ENCODE results near the gene CISD2. TPM values are rescaled to one million over a fixed set of nuclear protein-coding genes. Genes with fewer than 3 reads are reported as not detected.

The CISD2 gene
- total RNA-seq, 6 experiments from 2014 or later = 29.7 to 38.8 (median 34.4) TPM

DNA sequence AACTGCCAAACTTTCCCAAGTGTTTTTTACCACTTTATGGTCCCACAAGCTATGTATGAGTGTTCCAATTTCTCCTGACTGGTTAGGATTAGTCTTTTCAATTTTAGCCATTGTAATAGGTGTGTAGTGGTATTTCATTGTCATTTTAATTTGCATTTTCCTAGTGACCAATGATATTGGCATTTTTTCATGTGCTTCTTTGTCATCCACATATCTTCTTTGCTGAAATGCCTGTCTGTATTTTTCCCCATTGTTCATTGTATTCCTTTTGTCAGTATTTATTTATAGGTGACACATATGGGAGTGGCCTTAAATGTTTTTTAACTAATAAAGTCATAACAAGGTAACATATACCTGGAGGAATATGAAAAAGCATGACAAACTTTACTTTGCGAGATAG, 32.2 kb upstream of the CISD2 start:
- Mint-ChIP-seq H3K27ac (no peak overlapping the region), H3K36me3 (ENCODE audit: low read depth) (no peaks in the 10 kb centered on the region), H3K27me3 (ENCODE audit: insufficient read depth) (no peaks in the 10 kb centered on the region), H3K4me1 (ENCODE audit: low read depth) (peaks cover 14% of the 10 kb centered on the region), H3K4me3 (no peak overlapping the region), H3K9me3 (no peaks in the 10 kb centered on the region)
- no peak for DNase-seq
- TF ChIP-seq, protein P1, sequence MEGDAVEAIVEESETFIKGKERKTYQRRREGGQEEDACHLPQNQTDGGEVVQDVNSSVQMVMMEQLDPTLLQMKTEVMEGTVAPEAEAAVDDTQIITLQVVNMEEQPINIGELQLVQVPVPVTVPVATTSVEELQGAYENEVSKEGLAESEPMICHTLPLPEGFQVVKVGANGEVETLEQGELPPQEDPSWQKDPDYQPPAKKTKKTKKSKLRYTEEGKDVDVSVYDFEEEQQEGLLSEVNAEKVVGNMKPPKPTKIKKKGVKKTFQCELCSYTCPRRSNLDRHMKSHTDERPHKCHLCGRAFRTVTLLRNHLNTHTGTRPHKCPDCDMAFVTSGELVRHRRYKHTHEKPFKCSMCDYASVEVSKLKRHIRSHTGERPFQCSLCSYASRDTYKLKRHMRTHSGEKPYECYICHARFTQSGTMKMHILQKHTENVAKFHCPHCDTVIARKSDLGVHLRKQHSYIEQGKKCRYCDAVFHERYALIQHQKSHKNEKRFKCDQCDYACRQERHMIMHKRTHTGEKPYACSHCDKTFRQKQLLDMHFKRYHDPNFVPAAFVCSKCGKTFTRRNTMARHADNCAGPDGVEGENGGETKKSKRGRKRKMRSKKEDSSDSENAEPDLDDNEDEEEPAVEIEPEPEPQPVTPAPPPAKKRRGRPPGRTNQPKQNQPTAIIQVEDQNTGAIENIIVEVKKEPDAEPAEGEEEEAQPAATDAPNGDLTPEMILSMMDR (IDR thresholded peaks at IDR 0.05) = no peak

DNA sequence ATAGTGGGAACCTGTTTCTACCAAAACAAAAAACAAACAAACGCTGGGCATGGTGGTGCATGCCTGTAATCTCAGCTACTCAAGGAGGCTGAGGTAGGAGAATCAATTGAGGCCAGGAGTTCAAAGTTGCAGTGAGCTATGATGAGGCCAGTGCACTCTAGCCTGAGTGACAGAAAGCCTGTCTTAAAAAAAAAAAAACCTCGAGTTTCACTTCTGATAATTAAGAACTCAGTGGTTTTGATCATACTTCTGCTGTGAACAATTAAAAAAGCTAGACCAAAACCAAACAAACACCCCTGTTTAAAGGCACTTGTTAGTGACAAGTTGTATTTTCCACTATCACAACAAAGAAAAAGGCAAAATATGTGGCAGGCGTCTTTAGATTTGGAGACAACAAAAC, 26.4 kb upstream of the CISD2 start:
- Mint-ChIP-seq H3K27me3 (ENCODE audit: insufficient read depth) (no peaks in the 10 kb centered on the region), H3K4me3 (no peak overlapping the region), H3K27ac (no peak overlapping the region), H3K4me1 (ENCODE audit: low read depth) (peaks cover 15% of the 10 kb centered on the region), H3K36me3 (ENCODE audit: low read depth) (no peaks in the 10 kb centered on the region), H3K9me3 (no peaks in the 10 kb centered on the region)
- no peak for DNase-seq
- TF ChIP-seq, protein P1 (IDR thresholded peaks at IDR 0.05) = no peak

DNA sequence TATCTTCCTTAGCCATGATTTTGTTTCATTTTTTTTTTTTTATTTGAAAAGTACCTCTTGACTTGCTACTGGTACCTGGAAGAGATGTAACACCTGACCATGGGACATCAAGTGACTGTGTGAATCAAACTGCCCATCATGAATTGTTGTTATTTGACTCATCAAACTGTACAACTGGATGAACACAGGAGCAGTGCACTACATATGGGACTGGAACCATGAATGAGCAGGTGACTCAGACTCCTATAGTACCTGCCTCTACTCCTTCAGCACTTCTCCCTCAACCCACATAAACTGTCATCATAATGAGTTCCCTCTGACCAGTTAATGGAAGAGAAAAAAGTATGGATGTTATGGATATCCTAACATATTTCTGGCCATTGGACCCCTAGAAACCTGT, 25.5 kb upstream of the CISD2 start:
- TF ChIP-seq, protein P1 (IDR thresholded peaks at IDR 0.05) = no peak
- no peak for DNase-seq

DNA sequence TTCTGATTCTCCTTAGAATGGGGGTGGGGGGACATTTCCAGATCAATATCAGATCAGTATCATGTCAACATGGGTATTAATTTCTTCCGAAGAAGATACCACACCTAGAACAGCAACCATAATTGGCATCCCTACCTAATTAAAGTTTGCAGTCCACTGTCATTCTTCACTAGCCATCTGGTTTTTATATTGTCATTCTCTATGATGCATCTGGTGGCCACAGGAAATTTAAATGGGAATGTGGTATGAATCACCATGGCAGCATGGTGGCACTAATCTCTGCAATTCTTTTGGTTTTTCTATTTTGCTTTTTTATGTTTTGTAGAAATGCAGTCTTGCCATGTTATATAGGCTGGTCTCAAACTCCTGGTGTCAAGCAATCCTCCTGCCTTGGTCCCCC, 24.9 kb upstream of the CISD2 start:
- H3K27ac Mint-ChIP-seq = no peak overlapping the region
- no peaks in the 10 kb centered on the region for H3K9me3 Mint-ChIP-seq
- H3K36me3 Mint-ChIP-seq (ENCODE audit: low read depth) = no peaks in the 10 kb centered on the region
- DNase-seq = peak; percentile 36
- no peak overlapping the region; the same call in 1 of the 2 replicates for H3K4me3 Mint-ChIP-seq
- TF ChIP-seq, protein P1 (IDR thresholded peaks at IDR 0.05) = no peak
- H3K4me1 Mint-ChIP-seq (ENCODE audit: low read depth) = peaks cover 15% of the 10 kb centered on the region
- H3K27me3 Mint-ChIP-seq (ENCODE audit: insufficient read depth) = no peaks in the 10 kb centered on the region

More for the DNA sequence above, 25.5 kb upstream of the CISD2 start:
- no peak overlapping the region for H3K4me3 Mint-ChIP-seq
- H3K27me3 Mint-ChIP-seq (ENCODE audit: insufficient read depth) = no peaks in the 10 kb centered on the region
- H3K4me1 Mint-ChIP-seq (ENCODE audit: low read depth) = peaks cover 15% of the 10 kb centered on the region
- H3K36me3 Mint-ChIP-seq (ENCODE audit: low read depth) = no peaks in the 10 kb centered on the region
- H3K27ac Mint-ChIP-seq = no peak overlapping the region; the same call in 1 of the 2 replicates
- no peaks in the 10 kb centered on the region for H3K9me3 Mint-ChIP-seq

DNA sequence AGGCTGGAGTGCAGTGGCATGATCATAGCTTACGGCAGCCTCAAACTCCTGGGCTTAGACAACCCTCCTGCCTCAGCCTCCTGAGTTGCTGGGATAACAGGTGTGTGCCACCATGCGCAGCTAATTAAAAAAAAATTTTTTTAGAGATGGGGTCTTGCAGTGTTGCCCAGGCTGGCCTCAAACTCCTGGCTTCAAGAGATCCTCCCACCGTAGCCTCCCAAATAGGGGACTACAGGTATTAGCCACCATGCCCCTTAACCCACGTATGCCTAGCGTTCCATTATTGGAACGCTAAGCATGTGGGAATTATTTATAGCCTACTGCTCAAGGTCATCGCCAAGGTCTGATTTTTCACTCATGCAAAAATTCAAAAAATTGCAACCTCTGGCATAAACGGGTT, 21.1 kb upstream of the CISD2 start:
- H3K4me1 Mint-ChIP-seq (ENCODE audit: low read depth) = peaks cover 15% of the 10 kb centered on the region
- H3K27ac Mint-ChIP-seq = no peak overlapping the region
- no peak overlapping the region for H3K4me3 Mint-ChIP-seq
- H3K9me3 Mint-ChIP-seq = no peaks in the 10 kb centered on the region
- TF ChIP-seq, protein P1 (IDR thresholded peaks at IDR 0.05) = no peak
- H3K36me3 Mint-ChIP-seq (ENCODE audit: low read depth) = no peaks in the 10 kb centered on the region
- DNase-seq = no peak
- no peaks in the 10 kb centered on the region for H3K27me3 Mint-ChIP-seq (ENCODE audit: insufficient read depth)

DNA sequence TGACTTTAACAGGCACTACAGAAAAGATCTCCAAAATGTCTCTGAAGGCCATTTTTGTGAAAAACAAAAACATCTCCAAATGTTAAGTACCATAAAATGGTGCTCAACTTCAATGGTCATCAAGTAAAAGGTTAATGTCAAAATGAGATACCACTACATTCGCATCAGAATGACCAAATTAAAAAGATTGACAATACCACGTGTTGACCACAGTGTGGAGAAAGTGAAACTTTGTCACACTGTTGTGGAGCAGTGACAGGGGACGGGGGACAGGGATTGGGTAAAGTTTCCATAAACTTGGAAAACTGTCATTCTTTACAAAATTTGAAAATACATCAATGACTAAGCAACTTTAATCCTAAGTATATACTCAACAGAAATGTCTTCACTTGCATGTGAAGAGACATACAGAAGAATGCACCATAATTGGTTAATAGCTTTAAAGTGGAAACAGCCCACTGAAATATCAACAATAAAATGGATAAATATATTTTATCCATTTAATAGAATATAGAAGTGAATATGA, 19.1 kb upstream of the CISD2 start:
- H3K4me3 Mint-ChIP-seq = no peak overlapping the region
- no peak for DNase-seq
- TF ChIP-seq, protein P1 (IDR thresholded peaks at IDR 0.05) = no peak
- H3K27ac Mint-ChIP-seq = no peak overlapping the region
- no peaks in the 10 kb centered on the region for H3K4me1 Mint-ChIP-seq (ENCODE audit: low read depth)
- H3K27me3 Mint-ChIP-seq (ENCODE audit: insufficient read depth) = no peaks in the 10 kb centered on the region
- H3K36me3 Mint-ChIP-seq (ENCODE audit: low read depth) = no peaks in the 10 kb centered on the region
- H3K9me3 Mint-ChIP-seq = no peaks in the 10 kb centered on the region
